GM21737 (cell line): ENCODE measurements around the gene CT45A9.
"Not testable (repeated sequence)": the region's sequence is repeated elsewhere in the genome, so short reads cannot be mapped to it uniquely, and the experiment has no call there.

Experiments used
- ATAC-seq: cut with Tn5 transposase; IDR thresholded peaks from one replicate; pipeline ENCODE4 v1.9.1; 2021; ENCODE audit warnings: mild to moderate bottlenecking, moderate library complexity; ENCODE audit not compliant: unreplicated experiment

The CT45A9 gene

GRCh38 chrX:135871712-135872111 lies at the start of gene CT45A9:
Gene CT45A9 (minus strand): TSS chrX:135871812. CDS start chrX:135868061, 3,751 bp downstream.
- ATAC-seq, result not testable (repeated sequence)

GRCh38 chrX:135920516-135920915 lies 48.9 kb upstream of the CT45A9 start:
- ATAC-seq, result not testable (repeated sequence)

GRCh38 chrX:135914404-135914803 lies 42.8 kb upstream of the CT45A9 start:
- ATAC-seq, result no peak

GRCh38 chrX:135910251-135910650 lies 38.6 kb upstream of the CT45A9 start:
- ATAC-seq, result no peak

GRCh38 chrX:135893294-135893817 lies 21.7 kb upstream of the CT45A9 start, which contains the start of the genes CT45A10 and SAGE1:
Gene CT45A10 (minus strand): TSS chrX:135893444. CDS start chrX:135885344, 8,100 bp downstream.
Gene SAGE1 (plus strand): TSS chrX:135893716. CDS start chrX:135896243, 2,527 bp downstream.
- ATAC-seq, result no peak

- ATAC-seq, result no peak
These were observed 21.2 kb upstream of the CT45A9 start for GRCh38 chrX:135892781-135893180.

- no peak for ATAC-seq
These were observed 18.5 kb upstream of the CT45A9 start for GRCh38 chrX:135890087-135890585.

- ATAC-seq, result not testable (repeated sequence)
These were observed 17.4 kb upstream of the CT45A9 start for GRCh38 chrX:135888976-135889375.

- ATAC-seq, result not testable (repeated sequence)
These were observed 16.6 kb upstream of the CT45A9 start for GRCh38 chrX:135888230-135888629.

- not testable (repeated sequence) for ATAC-seq
These were observed 11.1 kb upstream of the CT45A9 start for GRCh38 chrX:135882741-135883140.

- not testable (repeated sequence) for ATAC-seq
These were observed 17.2 kb downstream of the CT45A9 start, which contains the start of gene CT45A8 for GRCh38 chrX:135854438-135854837. Gene CT45A8 (minus strand): TSS chrX:135854538. CDS start chrX:135850783, 3,755 bp downstream.

GRCh38 chrX:135837180-135837579 lies 34.4 kb downstream of the CT45A9 start, which contains the start of gene CT45A7:
Gene CT45A7 (minus strand): TSS chrX:135837280. CDS start chrX:135833533, 3,747 bp downstream.
- not testable (repeated sequence) for ATAC-seq

GRCh38 chrX:135819912-135820311 lies 51.7 kb downstream of the CT45A9 start, which contains the start of gene CT45A2:
Gene CT45A2 (minus strand): TSS chrX:135820012. CDS start chrX:135816265, 3,747 bp downstream.
- ATAC-seq, result not testable (repeated sequence)
